ENCODE measurements around the gene LINGO1.

Gene LINGO1

GRCh38 chr15:77659350-77660321 is 26.9 kb upstream of the LINGO1 start:
- no peak for DNase-seq (ENCODE audit: extremely low read depth, insufficient read length)
- Histone ChIP-seq H3K4me3 (replicated peaks; ENCODE audit: low read depth, low read length) (no peak overlapping the region), H3K36me3 (ENCODE audit: control insufficient read depth, insufficient read depth, low read length) (no peaks in the 10 kb centered on the region), H3K27me3 (replicated peaks; ENCODE audit: control insufficient read depth, insufficient read depth, low read length) (peaks cover 3% of the 10 kb centered on the region)
- peak; percentile 80 for TF ChIP-seq CTCF (IDR thresholded peaks at IDR 0.05; ENCODE audit: insufficient read depth, low read length, poor library complexity, severe bottlenecking)

DNA sequence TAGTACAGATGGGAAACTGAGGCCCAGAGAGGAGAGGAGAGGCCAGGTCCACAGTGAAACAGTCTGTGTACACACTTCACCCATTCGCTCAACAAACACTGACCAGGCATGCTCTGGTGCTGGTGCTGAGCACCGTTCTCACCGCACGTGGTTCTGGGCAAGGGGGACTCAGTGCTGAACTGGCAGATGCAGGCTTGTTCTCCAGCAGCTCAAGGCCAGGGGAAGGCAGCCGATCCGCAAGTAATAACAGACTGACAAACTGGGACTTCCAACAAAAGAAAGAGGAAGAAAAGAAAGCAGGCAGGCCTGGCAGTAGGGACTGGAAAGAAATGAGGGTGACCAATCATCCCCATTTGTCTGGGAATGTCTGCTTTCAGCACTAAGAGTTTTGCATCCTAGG is 25.6 kb upstream of the LINGO1 start:
- H3K4me3 ChIP-seq (replicated peaks; ENCODE audit: low read depth, low read length) = no peak overlapping the region
- no peak for TF ChIP-seq CTCF (IDR thresholded peaks at IDR 0.05; ENCODE audit: insufficient read depth, low read length, poor library complexity, severe bottlenecking)
- peaks cover 3% of the 10 kb centered on the region for H3K27me3 ChIP-seq (replicated peaks; ENCODE audit: control insufficient read depth, insufficient read depth, low read length)
- no peak for DNase-seq (ENCODE audit: extremely low read depth, insufficient read length)
- H3K36me3 ChIP-seq (ENCODE audit: control insufficient read depth, insufficient read depth, low read length) = no peaks in the 10 kb centered on the region

- peaks cover 3% of the 10 kb centered on the region for H3K27me3 ChIP-seq (replicated peaks; ENCODE audit: control insufficient read depth, insufficient read depth, low read length)
These were observed 25.0 kb upstream of the LINGO1 start for GRCh38 chr15:77657634-77658238.

DNA sequence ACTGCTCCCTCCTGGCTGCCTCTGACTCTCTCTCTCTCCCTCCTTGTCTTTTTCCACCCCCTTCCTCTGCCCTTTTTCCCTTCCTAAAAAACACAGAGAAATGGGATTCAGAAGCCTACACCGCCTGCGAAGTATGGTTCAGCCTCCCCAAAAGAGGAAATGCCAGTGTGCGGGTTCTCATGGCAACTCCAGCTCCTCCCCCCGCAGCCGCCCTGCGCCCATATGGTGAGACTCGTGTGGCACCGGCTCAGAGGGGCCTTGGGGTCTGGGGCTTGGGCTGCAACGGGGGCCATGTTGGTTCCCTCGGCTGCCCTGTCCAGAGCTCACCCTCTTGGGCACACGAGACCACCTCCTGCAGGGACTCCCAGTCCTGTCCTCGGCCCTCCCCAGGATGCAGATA is 23.6 kb upstream of the LINGO1 start:
- Histone ChIP-seq H3K4me3 (replicated peaks; ENCODE audit: low read depth, low read length) (no peak overlapping the region), H3K27me3 (replicated peaks; ENCODE audit: control insufficient read depth, insufficient read depth, low read length) (peaks cover 3% of the 10 kb centered on the region), H3K36me3 (ENCODE audit: control insufficient read depth, insufficient read depth, low read length) (no peaks in the 10 kb centered on the region)
- TF ChIP-seq CTCF (IDR thresholded peaks at IDR 0.05; ENCODE audit: insufficient read depth, low read length, poor library complexity, severe bottlenecking) = no peak
- no peak for DNase-seq (ENCODE audit: extremely low read depth, insufficient read length)

More at GRCh38 chr15:77657634-77658238, 25.0 kb upstream of the LINGO1 start:
- TF ChIP-seq CTCF (IDR thresholded peaks at IDR 0.05; ENCODE audit: insufficient read depth, low read length, poor library complexity, severe bottlenecking) = no peak
- no peak overlapping the region for H3K4me3 ChIP-seq (replicated peaks; ENCODE audit: low read depth, low read length)
- no peak for DNase-seq (ENCODE audit: extremely low read depth, insufficient read length)
- no peaks in the 10 kb centered on the region for H3K36me3 ChIP-seq (ENCODE audit: control insufficient read depth, insufficient read depth, low read length)

GRCh38 chr15:77654975-77655374 is 22.3 kb upstream of the LINGO1 start:
- Histone ChIP-seq H3K27me3 (replicated peaks; ENCODE audit: control insufficient read depth, insufficient read depth, low read length) (peaks cover 3% of the 10 kb centered on the region), H3K4me3 (replicated peaks; ENCODE audit: low read depth, low read length) (no peak overlapping the region), H3K36me3 (ENCODE audit: control insufficient read depth, insufficient read depth, low read length) (no peaks in the 10 kb centered on the region)
- DNase-seq (ENCODE audit: extremely low read depth, insufficient read length) = no peak
- TF ChIP-seq CTCF (IDR thresholded peaks at IDR 0.05; ENCODE audit: insufficient read depth, low read length, poor library complexity, severe bottlenecking) = peak; percentile 56

Data from GM06990 (cell line).